MV-4-11 (cell line): ENCODE results near the gene FAM20B.
"Not testable (repeated sequence)": the region's sequence is repeated elsewhere in the genome, so short reads cannot be mapped to it uniquely, and the experiment has no call there.

Experiments
- DNase-seq: peaks from one replicate; lab custom pipeline; 2025; lab: John Stamatoyannopoulos, UW

The FAM20B gene

GRCh38 chr1:179023946-179024650 lies 1.6 kb upstream of the FAM20B start:
- DNase-seq = no peak

GRCh38 chr1:179025975-179026812 lies 500 bp downstream of the FAM20B start:
- DNase-seq = peak; percentile 40

GRCh38 chr1:179026813-179027669 lies 1.3 kb downstream of the FAM20B start:
- DNase-seq = no peak

GRCh38 chr1:179029321-179029759 lies 3.6 kb downstream of the FAM20B start:
- DNase-seq = no peak

GRCh38 chr1:179030130-179030529 lies 4.4 kb downstream of the FAM20B start:
- DNase-seq = no peak

GRCh38 chr1:179030683-179031082 lies 5.0 kb downstream of the FAM20B start:
- no peak for DNase-seq

- no peak for DNase-seq
These were observed 5.6 kb downstream of the FAM20B start for GRCh38 chr1:179031284-179031683.

- DNase-seq = peak; percentile 16
These were observed 6.3 kb downstream of the FAM20B start for GRCh38 chr1:179031855-179032513.

GRCh38 chr1:179034720-179035119 lies 9.0 kb downstream of the FAM20B start:
- DNase-seq = peak; percentile 88

- DNase-seq = no peak
These were observed 11.3 kb downstream of the FAM20B start for GRCh38 chr1:179036844-179037465.

- no peak for DNase-seq
These were observed 13.0 kb downstream of the FAM20B start for GRCh38 chr1:179038528-179039281.

- not testable (repeated sequence) for DNase-seq
These were observed 13.9 kb downstream of the FAM20B start for GRCh38 chr1:179039502-179040174.

GRCh38 chr1:179040175-179040551 lies 14.5 kb downstream of the FAM20B start:
- DNase-seq = not testable (repeated sequence)

GRCh38 chr1:179042087-179042486 lies 16.4 kb downstream of the FAM20B start:
- DNase-seq = no peak

GRCh38 chr1:179042700-179043099 lies 17.0 kb downstream of the FAM20B start:
- no peak for DNase-seq

GRCh38 chr1:179043266-179043665 lies 17.6 kb downstream of the FAM20B start:
- DNase-seq = no peak

- no peak for DNase-seq
These were observed 18.2 kb downstream of the FAM20B start for GRCh38 chr1:179043907-179044306.

GRCh38 chr1:179046808-179047635 lies 21.3 kb downstream of the FAM20B start:
- no peak for DNase-seq

- no peak for DNase-seq
These were observed 21.9 kb downstream of the FAM20B start for GRCh38 chr1:179047636-179047997.
